GM10847 (cell line): Measurements from ENCODE around the gene XIRP1.

Experiments used
- POLR2A ChIP-seq: IDR thresholded peaks from 2 replicates; pipeline ENCODE4 v1.6.1; 2011; ENCODE audit not compliant: insufficient read length; ENCODE audit errors: extremely low read depth

Gene XIRP1

DNA sequence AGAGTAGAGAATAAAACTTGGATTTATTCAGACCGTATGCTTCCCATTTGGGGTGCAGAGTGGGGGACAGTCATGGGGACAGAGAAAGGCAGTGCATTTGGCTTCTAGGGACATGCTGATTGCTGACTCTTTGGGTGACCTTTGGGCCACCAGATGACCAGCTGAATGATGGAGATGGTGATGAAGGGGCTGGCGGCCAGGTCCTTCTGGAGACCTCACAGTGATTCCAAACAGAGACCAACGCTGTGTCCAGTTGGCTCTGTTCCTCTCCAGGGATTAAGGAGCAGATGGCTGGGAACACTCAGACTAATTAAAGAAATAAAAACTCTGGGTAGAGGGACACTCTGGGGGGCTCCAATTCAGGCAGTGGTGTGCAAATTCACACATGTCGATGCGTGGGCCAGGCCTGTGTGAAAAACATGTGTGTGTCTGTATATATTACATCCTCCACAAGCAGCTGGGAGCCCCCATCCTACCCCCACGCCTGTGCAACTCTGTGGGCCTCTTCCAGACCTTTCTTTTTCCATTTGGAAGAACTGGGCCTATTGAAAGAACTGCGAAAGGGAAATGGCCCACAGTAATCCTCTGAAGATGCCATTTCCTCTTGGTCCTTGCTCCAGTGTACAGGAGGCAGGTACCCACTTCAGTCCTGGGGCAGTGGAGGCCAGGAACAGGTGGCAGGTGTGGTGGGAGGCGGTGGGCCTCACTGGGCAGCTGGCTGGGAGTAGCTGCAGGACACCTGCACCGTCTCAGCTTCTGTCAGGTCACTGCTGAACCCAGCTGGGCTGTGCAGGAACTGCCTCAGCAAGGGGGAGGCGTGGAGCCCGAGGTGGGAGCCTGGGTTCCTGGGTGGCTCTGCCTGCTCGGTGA lies 8.9 kb downstream of the XIRP1 start:
- TF ChIP-seq POLR2A = no peak

DNA sequence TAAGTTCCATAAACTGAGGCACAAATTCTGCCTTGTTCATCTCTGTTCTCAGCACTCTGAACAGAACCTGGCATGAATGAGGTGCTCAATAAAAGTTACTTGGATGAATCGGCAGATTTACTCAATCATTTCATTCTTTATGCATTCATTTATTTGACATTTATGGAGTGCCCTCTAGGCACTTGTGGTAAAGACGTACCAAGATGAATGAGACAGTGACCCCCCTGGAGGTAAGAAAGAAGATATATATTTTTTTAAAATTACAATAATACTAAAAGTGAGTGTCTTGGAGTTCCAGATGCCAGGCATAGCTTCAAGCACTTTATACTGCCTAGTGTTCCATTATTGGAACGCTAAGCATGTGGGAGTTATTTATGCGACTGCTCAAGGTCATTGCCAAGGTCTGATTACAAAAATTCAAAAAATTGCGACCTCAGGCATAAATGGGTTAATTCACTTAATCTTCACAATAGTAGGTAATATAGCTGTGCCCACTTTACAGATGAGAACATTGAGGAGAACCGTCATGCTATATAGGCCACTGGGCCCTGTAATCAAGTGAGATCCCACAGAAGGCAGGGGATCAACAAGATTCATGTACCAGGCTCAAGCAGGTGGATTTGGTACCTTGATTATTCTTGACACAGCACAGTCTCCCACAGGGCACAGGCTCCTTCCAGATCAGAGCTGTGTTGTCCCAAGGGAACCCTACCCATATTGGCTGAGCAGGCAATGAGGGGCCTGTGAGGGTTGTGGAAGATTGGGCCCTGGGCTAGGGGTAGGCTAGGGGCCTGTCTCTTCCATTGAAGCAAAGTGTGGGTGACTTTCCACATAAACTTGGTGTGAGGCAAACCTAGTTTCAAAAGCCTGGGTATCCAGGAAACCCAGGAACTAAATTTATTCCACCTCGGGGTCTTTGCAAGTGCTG lies 10.7 kb downstream of the XIRP1 start:
- no peak for TF ChIP-seq POLR2A

DNA sequence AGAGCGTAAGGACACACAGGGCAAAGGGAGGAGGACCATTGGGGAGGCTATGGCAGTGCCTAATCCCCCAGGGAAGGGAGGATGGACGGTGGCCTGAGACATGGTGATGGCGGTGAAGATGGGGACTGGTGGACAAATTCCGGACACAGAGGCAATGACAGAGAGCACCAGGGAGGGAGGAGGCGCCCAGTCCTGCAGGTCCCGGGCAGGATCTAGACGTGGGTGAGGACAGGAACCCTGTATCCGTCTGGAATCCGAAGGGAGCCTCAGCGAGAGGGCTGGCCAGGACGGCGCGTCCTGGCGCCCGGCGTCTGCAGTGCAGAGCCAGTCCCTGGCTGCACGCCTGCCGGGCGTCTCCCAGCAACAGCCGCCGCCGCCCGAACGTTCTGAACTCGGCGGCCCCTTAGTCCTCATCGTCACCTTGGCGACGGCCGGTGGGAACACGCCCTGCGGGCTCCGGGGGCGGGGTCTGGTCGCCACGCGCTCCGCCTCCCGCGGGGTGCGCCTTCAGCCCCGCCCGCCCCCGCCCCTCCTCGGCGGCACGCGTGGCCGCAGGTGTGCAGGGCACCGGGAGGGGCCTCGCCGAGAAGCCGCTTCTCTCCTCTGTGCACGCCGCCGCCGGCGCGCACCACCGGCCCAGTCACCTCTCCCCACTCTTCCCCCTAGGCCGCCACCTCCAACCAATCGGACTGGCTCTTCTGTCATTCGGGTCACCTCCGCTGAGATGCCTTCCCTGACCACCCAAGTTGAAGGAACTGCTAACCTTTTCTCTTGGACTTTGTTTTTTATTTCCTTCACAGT lies 11.6 kb downstream of the XIRP1 start:
- TF ChIP-seq POLR2A = no peak

DNA sequence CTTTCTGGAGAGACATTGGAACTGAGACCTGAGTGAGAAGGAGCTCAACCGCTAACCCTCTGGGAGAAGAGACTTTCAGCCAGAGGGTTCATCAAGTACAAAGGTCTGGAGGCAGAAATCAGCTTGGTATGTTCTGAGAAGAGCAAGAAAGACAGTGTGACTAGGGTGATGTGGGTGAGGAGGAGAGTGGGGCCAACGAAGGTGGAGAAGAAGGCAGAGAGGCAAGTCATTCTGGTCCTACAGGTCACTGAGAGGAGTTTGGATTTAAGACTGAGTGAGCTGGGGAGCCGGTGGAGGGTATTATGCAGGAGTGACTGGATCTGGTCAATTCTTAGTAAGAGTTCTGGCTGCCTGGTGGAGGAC lies 12.2 kb downstream of the XIRP1 start:
- no peak for TF ChIP-seq POLR2A

DNA sequence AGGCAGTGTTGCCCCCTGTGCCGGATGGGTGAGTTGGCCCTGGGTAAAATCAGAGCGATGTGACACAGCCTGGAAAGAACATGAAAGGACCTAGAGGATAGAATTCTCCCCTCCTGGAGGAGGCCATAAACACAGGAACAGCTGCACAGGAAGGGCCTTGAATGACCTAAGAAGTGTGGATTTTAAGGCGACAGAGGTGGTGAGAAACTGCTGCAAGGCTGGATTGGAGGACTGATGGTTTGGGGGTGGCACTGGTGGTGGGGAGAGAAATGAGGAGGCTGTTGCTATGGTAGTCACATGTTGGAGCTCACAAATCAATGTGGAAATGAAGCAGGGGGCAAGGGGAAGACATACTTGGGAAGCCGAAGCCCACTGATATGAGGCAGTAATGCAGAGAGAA lies 13.8 kb downstream of the XIRP1 start:
- no peak for TF ChIP-seq POLR2A

DNA sequence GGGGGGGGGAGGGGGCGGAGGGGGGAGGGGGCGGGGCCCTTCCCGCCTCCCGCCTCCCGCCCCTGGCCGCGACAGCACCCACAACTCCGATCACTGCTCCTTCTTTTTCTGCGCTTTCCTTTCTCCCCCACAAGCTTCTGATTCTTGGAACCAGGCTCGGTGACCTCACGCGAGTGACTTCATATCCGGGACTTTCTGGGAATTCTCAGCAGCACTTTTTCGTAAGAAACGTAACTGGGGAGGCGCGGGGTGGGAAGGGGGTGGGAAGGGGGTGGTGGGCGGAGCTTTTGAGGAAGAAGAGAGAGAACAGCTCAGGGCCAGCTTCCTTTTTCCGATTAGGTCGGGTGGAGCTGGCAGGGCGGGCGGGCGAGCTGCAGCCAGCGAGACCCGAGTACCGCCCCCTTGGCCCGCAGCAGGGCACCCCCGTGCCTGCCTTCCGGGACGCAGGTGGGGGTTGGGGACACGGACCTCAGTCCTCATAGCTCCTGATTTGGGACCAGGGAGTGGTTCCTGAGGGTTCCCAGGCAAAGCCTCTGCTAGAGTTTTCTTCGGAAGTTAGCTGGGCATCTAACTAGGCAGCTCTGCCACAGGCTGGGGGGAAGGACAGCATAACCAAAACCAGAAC lies 14.6 kb downstream of the XIRP1 start:
- peak; percentile 57 for TF ChIP-seq POLR2A

DNA sequence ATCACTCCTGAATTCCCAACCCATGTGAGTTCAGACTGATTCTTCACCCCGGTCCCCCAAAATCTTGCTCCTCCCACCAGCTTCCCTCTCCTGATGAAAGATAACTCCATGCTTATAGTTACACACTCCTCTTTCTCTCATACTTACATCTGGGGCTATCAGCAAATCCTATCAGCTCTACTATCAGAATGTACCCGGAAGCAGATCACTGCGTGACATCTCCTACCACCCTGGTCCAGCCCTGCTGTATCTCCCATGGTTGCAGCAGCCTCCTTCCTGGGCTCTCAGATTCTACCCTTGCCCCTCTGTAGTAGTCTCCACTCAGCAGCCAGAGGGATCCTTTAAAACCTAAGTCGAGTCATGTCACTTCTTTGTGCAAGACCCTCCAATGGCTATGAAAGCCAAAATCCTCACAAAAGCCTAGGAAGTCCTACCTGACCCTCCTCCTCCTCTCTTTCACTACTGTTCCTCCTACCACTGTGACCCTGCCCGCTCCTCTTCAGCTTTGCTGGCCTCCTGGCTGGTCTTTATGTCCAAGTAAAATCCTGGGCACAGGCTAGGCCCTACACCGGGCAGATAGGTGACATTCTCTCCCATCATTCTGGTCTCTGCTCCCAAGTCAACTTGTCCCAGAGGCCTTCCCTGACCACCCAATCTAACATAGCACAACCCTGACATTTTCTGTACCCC lies 16.2 kb downstream of the XIRP1 start:
- TF ChIP-seq POLR2A = no peak

DNA sequence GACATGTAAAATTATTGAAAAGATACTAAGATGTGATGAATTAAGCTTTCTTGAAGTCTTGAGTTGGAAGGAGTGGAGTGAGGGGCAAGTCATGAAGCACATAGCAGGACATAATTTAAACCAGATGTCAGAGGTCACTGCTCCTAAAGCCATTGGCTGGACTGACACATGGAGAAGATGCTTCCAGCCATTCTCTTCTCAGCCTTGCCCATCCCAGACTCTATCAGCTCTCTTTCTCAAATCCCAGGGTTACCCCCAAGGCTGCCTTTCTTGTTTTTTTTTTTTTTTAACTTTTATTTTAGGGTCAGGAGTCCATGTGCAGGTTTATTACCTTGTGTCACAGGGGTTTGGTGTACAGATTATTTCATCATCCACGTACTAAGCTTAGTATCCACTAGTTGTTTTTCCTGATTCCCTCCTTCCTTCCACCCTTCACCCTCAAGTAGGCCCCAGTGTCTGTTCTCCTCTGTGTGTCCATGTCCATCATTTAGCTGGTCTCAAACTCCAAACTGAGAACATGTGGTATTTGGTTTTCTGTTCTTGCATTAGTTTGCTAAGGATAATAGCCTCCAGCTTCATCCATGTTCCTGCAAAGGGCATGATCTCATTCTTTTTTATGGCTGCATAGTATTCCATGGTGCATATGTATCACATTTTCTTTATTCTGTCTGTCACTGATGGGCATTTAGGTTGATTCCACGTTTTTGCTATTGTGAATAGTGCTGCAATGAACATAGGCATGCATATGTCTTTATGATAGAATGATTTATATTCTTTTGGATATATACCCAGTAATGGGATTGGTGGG lies 18.9 kb downstream of the XIRP1 start:
- no peak for TF ChIP-seq POLR2A

DNA sequence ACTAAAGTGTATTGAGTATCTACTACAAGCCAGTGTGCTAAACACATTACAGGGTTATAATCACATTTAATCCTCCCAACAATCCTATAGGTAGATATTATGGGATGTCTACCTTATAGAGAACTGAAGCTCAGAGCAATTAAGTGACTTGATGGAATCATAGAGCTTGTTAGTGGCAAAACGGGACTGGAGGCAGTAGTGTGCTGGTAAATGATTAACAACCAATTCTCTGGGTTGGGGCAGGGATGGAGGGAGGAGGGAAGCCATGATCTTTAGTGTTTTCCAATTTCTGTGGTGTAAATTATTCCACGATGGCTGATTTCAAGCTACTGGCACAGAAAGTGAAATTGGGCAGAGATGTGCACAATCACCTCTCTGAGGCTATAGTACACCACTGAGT lies 20.5 kb downstream of the XIRP1 start:
- TF ChIP-seq POLR2A = no peak

DNA sequence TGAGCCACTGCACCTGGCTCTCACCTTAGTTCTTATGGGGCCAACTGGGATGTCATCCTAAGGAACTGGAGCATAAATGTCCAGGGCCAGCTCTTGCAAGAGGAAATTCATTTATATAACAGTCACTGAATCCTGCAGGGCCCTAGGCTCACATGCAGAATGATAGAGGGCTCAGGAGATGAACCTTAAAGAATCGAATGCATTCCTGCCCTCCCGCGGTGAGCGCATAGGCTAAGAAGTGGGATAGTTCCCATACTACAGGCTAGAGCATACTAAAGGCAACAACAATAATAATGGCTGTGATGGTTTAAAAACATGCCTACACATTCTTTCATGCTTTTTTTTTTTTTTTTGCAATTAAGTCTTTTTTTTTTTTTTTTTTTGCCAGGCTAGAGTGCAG lies 21.9 kb downstream of the XIRP1 start:
- no peak for TF ChIP-seq POLR2A

DNA sequence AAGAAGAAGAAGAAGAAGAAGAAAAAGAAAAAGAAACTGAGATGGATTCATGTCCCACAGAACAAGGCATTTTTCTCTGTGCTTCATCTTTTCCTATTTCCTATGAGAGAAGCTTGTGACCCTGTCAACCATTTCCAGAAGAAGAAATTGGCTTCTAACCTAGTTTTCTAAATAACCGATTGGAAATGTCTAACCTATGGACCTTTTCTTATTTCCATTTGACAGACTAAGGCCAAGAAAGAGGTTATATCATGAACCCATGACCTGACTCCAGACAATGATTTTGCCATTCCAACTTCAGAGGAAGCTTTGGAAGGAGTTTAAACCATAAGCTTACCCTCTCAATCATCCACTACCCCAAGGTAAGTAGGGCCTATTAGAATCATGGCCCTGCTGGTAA lies 22.7 kb downstream of the XIRP1 start:
- TF ChIP-seq POLR2A = no peak

DNA sequence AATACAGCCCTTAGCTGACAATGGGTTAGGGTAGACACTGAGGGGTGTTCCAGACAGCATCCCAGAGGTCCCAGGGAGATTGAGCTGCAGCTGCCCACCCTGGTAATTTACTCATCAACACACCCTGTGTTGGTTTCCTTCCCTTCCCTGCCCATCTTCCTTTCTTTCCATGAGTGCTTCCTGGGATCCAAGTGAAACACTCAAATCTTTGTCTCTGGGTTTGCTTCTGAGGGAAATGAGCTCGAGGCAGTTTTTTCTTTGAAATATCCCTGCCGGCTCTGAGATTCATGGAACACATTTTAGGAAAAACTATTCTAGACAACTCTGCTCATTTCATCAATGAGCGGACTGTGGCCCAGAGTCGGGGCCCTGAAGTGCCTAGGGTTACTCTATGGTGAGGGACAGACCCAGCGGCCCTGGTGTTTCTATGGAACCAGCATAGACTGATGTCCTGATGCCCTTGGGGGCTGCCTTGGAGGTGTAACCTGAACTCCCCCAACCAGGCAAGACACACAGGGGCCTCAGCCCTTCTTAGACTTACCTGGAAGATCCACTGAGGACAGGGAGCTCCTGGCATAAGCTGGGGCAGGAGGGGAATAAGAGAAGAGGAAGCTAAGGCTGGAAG lies 24.1 kb downstream of the XIRP1 start:
- no peak for TF ChIP-seq POLR2A

DNA sequence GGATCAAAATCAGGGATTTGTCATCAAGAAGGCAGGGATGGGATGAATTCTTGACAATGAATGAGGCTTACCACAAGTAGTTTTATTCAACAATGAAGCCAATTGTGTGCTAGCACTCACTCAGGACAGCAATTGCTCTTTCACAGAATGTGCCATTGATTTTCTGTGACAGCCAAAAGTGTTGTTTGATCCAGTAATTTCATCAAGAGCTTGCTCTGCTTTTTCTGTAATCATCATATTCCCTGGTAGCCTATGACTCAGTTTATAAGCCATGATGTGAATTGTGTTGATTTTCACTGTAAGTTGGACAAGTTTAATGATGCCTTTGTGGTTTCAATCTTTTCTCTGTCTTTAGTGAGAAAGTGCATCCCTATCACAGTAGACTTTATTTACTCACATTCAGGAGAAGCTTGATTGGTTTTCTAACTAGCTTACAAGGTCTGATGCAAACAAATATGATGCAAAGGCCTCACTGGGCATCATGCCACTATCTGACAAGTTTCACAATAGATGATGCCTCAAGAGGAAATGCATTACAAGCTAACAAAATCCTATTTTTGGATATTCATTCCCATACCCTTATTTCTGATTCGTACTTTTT lies 25.4 kb downstream of the XIRP1 start:
- TF ChIP-seq POLR2A = no peak
